Ishikawa (cell line): ENCODE results near the gene NPAS4.

Experiments used
- CEBPB ChIP-seq: IDR thresholded peaks from 2 replicates; pipeline ENCODE4 v1.6.1; 2012
- CREB1 ChIP-seq: IDR thresholded peaks from 2 replicates; pipeline ENCODE4 v1.6.1; 2012; ENCODE audit warnings: low read depth
- EGR1 ChIP-seq: IDR thresholded peaks from 2 replicates; pipeline ENCODE4 v1.6.1; 2012
- EP300 ChIP-seq: IDR thresholded peaks from 2 replicates; pipeline ENCODE4 v1.6.1; 2012; ENCODE audit warnings: borderline replicate concordance
- FOXM1 ChIP-seq: IDR thresholded peaks from 2 replicates; pipeline ENCODE4 v1.6.1; 2012; ENCODE audit warnings: low read depth, borderline replicate concordance
- RAD21 ChIP-seq: IDR thresholded peaks from 2 replicates; pipeline ENCODE4 v1.6.1; 2012; ENCODE audit warnings: low read depth
- REST ChIP-seq: IDR thresholded peaks from 2 replicates; pipeline ENCODE4 v1.6.1; 2012; ENCODE audit warnings: low read depth, mild to moderate bottlenecking
- TAF1 ChIP-seq: IDR thresholded peaks from 2 replicates; pipeline ENCODE4 v1.6.1; 2012; ENCODE audit warnings: low read depth, mild to moderate bottlenecking
- TCF12 ChIP-seq: IDR thresholded peaks from 2 replicates; pipeline ENCODE4 v1.6.1; 2012; ENCODE audit warnings: low read depth
- TEAD4 ChIP-seq: IDR thresholded peaks from 2 replicates; pipeline ENCODE4 v1.6.1; 2012
- YY1 ChIP-seq: IDR thresholded peaks from 2 replicates; pipeline ENCODE4 v1.6.1; 2012; ENCODE audit warnings: low read depth

DNA sequence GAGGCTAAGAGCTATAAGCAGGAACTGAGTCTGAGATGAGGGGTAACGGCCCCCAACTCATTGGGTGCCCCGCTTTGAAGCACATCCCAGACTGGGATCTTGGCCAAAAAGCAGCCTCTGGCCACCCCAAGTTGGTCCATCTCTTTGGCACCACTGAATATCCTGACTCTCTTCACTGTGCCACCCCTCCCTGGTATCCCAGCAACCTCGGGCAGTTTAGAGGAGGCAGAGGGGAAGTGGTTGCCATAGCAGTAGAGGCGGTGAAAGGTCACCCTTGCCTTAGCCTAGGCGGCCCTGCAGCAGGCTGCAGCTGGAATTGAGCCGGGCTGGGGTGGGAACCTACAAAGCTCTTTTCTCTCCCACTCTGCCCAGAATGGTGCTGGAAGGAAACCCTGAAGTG lies 46.9 kb downstream of the NPAS4 start:
- TF ChIP-seq TAF1 (no peak), EGR1 (no peak), TEAD4 (no peak), YY1 (no peak), RAD21 (no peak), EP300 (no peak), CREB1 (no peak), REST (no peak), FOXM1 (no peak), CEBPB (no peak), TCF12 (no peak)
